DND-41 (cell line): Measurements from ENCODE around the gene EEIG1.

Source experiments
- ATAC-seq: fragments of 200-7000 bp; cut with Tn5 transposase; 3 replicates; pipeline ENCODE4 v1.9.1; 2021; ENCODE audit warnings: low read depth; ENCODE audit not compliant: insufficient read depth
- DNase-seq: peaks from one replicate; pipeline ENCODE4 v3.0.0-alpha.2; 2020
- H2AFZ ChIP-seq: 2 replicates; pipeline ENCODE4 v1.6.0; 2012; ENCODE audit warnings: low read depth, low read length
- H3K27ac ChIP-seq: 2 replicates; pipeline ENCODE4 v1.5.1; 2012; ENCODE audit warnings: low read length, inconsistent platforms
- H3K27me3 ChIP-seq: fragments of 200-600 bp; sonication (generic); 2 replicates; pipeline ENCODE4 v1.6.0; 2012; ENCODE audit warnings: low read length, mild to moderate bottlenecking, inconsistent platforms; ENCODE audit not compliant: insufficient read depth, poor library complexity
- H3K36me3 ChIP-seq: 2 replicates; pipeline ENCODE4 v1.5.1; 2012; ENCODE audit warnings: low read length, inconsistent platforms; ENCODE audit not compliant: insufficient read depth
- H3K4me1 ChIP-seq: 2 replicates; pipeline ENCODE4 v1.5.1; 2012; ENCODE audit warnings: mild to moderate bottlenecking, low read length; ENCODE audit not compliant: insufficient read depth
- H3K4me2 ChIP-seq: 2 replicates; pipeline ENCODE4 v1.6.0; 2012; ENCODE audit warnings: mild to moderate bottlenecking, moderate library complexity, low read length, inconsistent platforms; ENCODE audit not compliant: insufficient read depth
- H3K4me3 ChIP-seq, 2 experiments: fragments of 200-600 bp in 1 of 2; shearing (Covaris generic) in 1 of 2; 2 replicates each; pipeline ENCODE4 v1.5.1; 2012 to 2016; ENCODE audit warnings: inconsistent platforms in 2 of 2, low read length in 2 of 2, mild to moderate bottlenecking in 2 of 2, low read depth in 1 of 2, moderate library complexity in 1 of 2
- H3K79me2 ChIP-seq: 2 replicates; pipeline ENCODE4 v1.6.0; 2012; ENCODE audit warnings: low read length, inconsistent platforms; ENCODE audit not compliant: insufficient read depth
- H3K9ac ChIP-seq: 2 replicates; pipeline ENCODE4 v1.6.0; 2012; ENCODE audit warnings: low read depth, mild to moderate bottlenecking, inconsistent platforms, low read length, moderate library complexity
- H3K9me3 ChIP-seq: 2 replicates; pipeline ENCODE4 v1.5.1; 2012; ENCODE audit warnings: low read length, moderate library complexity, mild to moderate bottlenecking, inconsistent platforms; ENCODE audit not compliant: insufficient read depth, severe bottlenecking
- H4K20me1 ChIP-seq: 2 replicates; pipeline ENCODE4 v1.6.0; 2012; ENCODE audit warnings: low read length; ENCODE audit not compliant: insufficient read depth
- EZH2 ChIP-seq: IDR thresholded peaks from 3 replicates; pipeline ENCODE4 v1.6.1; 2012; ENCODE audit warnings: borderline replicate concordance, low read depth, mild to moderate bottlenecking, moderate library complexity, low read length, inconsistent platforms; ENCODE audit not compliant: severe bottlenecking
- TF ChIP-seq, protein P1 (sequence below): IDR thresholded peaks from 2 replicates; pipeline ENCODE4 v1.5.1; 2012; ENCODE audit warnings: borderline replicate concordance, low read length, moderate library complexity, mild to moderate bottlenecking; ENCODE audit not compliant: poor library complexity, severe bottlenecking; ENCODE audit errors: extremely low read depth

Gene EEIG1

DNA sequence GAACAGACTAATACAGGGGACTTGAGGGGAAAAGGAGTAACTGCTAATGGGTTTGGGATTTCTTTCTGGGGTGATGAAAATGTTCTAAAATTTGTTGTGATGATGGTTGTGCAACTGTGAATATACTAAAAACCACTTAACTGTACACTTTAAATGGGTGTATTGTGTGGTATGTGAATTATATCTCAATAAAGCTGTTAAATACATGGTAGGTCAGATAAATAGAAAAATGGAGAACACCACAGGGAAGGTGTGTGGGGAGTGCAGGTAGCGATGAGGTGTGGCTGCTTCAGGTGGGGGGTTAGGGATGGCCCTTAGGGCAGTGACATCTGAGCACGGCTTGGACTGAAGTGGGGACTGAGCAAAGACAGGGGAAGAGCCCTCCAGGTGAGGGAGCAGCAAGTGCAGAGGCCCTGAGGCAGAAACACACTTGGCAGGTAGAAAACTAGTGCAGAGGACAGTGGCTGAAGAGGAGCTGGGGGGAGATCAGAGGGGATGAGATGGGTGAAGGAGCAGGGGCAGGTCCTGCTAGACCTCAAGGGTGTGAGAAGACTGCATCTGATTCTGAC is 20.9 kb downstream of the EEIG1 start:
- no peak overlapping the region for H3K9ac ChIP-seq
- no peak overlapping the region for H3K27ac ChIP-seq
- H3K4me1 ChIP-seq, result no peaks in the 10 kb centered on the region

DNA sequence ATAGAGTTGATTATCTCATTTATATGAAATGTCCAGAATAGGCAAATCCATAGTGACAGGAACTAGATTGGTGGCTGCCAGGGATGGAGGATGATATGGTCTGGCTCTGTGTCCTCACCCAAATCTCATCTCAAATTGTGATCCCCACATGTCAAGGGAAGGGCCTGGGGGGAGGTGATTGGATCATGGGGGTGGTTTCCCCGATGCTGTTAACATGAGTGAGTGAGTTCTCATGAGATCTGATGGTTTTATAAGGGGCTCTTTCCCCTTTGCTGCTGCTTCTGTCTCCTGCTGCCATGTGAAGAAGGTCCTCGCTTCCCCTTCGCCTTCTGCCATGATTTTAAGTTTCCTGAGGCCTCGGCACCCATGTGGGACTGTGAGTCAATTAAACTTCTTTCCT is 21.4 kb downstream of the EEIG1 start:
- Histone ChIP-seq H3K4me3 (no peak overlapping the region), H4K20me1 (peaks cover 32% of the 10 kb centered on the region), H3K79me2 (no peaks in the 10 kb centered on the region; the same call in 1 of the 2 replicates), H3K27me3 (no peaks in the 10 kb centered on the region), H3K9ac (no peak overlapping the region), H2AFZ (no peak overlapping the region), H3K4me1 (no peaks in the 10 kb centered on the region), H3K9me3 (no peaks in the 10 kb centered on the region), H3K36me3 (no peaks in the 10 kb centered on the region), H3K27ac (no peak overlapping the region), H3K4me2 (no peak overlapping the region)
- TF ChIP-seq EZH2, result no peak
- TF ChIP-seq, protein P1, sequence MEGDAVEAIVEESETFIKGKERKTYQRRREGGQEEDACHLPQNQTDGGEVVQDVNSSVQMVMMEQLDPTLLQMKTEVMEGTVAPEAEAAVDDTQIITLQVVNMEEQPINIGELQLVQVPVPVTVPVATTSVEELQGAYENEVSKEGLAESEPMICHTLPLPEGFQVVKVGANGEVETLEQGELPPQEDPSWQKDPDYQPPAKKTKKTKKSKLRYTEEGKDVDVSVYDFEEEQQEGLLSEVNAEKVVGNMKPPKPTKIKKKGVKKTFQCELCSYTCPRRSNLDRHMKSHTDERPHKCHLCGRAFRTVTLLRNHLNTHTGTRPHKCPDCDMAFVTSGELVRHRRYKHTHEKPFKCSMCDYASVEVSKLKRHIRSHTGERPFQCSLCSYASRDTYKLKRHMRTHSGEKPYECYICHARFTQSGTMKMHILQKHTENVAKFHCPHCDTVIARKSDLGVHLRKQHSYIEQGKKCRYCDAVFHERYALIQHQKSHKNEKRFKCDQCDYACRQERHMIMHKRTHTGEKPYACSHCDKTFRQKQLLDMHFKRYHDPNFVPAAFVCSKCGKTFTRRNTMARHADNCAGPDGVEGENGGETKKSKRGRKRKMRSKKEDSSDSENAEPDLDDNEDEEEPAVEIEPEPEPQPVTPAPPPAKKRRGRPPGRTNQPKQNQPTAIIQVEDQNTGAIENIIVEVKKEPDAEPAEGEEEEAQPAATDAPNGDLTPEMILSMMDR, result no peak
- DNase-seq (no peak), ATAC-seq (no peak)

More for the DNA sequence above, 20.9 kb downstream of the EEIG1 start:
- TF ChIP-seq, protein P1, result no peak
- TF ChIP-seq EZH2, result no peak
- DNase-seq (no peak), ATAC-seq (no peak)
- no peaks in the 10 kb centered on the region for H3K36me3 ChIP-seq
- H3K4me2 ChIP-seq, result no peak overlapping the region
- H3K79me2 ChIP-seq, result no peaks in the 10 kb centered on the region; the same call in 1 of the 2 replicates
- H2AFZ ChIP-seq, result no peak overlapping the region
- no peaks in the 10 kb centered on the region for H3K27me3 ChIP-seq
- peaks cover 32% of the 10 kb centered on the region for H4K20me1 ChIP-seq
- no peaks in the 10 kb centered on the region for H3K9me3 ChIP-seq
- H3K4me3 ChIP-seq, result no peak overlapping the region

DNA sequence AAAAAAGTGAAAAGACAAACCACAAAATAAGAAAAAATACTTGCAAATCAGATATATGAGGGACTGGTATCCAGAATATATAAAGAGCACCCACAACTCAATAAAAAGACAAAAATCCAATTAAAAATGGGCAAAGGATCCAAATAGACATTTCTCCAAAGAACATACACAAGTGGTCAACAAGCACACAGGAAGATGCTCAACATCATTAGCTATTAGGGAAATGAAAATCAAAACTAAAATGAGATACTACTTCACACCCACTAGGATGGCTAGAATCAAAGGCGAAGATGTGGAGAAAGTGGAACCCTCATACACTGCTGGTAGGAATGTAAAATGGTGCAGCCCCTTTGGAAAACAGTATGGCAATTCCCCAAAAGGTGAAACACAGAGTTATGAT is 22.1 kb downstream of the EEIG1 start:
- Histone ChIP-seq H4K20me1 (peaks cover 32% of the 10 kb centered on the region), H3K4me1 (no peaks in the 10 kb centered on the region)
- DNase-seq, result no peak

More for the DNA sequence above, 22.1 kb downstream of the EEIG1 start:
- Histone ChIP-seq H2AFZ (no peak overlapping the region), H3K36me3 (no peaks in the 10 kb centered on the region), H3K79me2 (no peaks in the 10 kb centered on the region; the same call in 1 of the 2 replicates), H3K9me3 (no peaks in the 10 kb centered on the region), H3K27me3 (no peaks in the 10 kb centered on the region), H3K27ac (no peak overlapping the region), H3K4me2 (no peak overlapping the region), H3K9ac (no peak overlapping the region), H3K4me3 (no peak overlapping the region)
- ATAC-seq, result no peak
- TF ChIP-seq, protein P1, result no peak
- TF ChIP-seq EZH2, result no peak
